Measurements from ENCODE around the gene TEKTIP1. TPM values are rescaled to one million over a fixed set of nuclear protein-coding genes. Genes with fewer than 3 reads are reported as not detected.
"Not testable (repeated sequence)": the region's sequence is repeated elsewhere in the genome, so short reads cannot be mapped to it uniquely, and the experiment has no call there.

TEKTIP1 gene
- polyA plus RNA-seq, 1 donor: 4.5 TPM

GRCh38 chr19:3557461-3558248 is 18.7 kb downstream of the TEKTIP1 start, which contains the start of gene MFSD12:
Gene MFSD12 (minus strand): TSS chr19:3557586. CDS start chr19:3557403, 183 bp downstream.
- DNase-seq (ENCODE audit: low read depth): peak; percentile 80

GRCh38 chr19:3563709-3564524 is 24.9 kb downstream of the TEKTIP1 start:
- DNase-seq (ENCODE audit: low read depth): no peak

- no peak for DNase-seq (ENCODE audit: low read depth)
These were observed 26.2 kb downstream of the TEKTIP1 start for GRCh38 chr19:3565139-3565538.

GRCh38 chr19:3570042-3570441 is 31.1 kb downstream of the TEKTIP1 start:
- DNase-seq (ENCODE audit: low read depth): not testable (repeated sequence)

GRCh38 chr19:3570606-3571011 is 31.6 kb downstream of the TEKTIP1 start:
- DNase-seq (ENCODE audit: low read depth): no peak

GRCh38 chr19:3572132-3572854 is 33.3 kb downstream of the TEKTIP1 start:
- peak; percentile 97 for DNase-seq (ENCODE audit: low read depth)

GRCh38 chr19:3572855-3573161 is 33.8 kb downstream of the TEKTIP1 start, which contains the start of gene HMG20B:
Gene HMG20B (plus strand): TSS chr19:3572944. CDS start chr19:3573310, 366 bp downstream.
- no peak for DNase-seq (ENCODE audit: low read depth)

- DNase-seq (ENCODE audit: low read depth): no peak
These were observed 34.3 kb downstream of the TEKTIP1 start for GRCh38 chr19:3573162-3573857.

GRCh38 chr19:3573858-3574637 is 35.1 kb downstream of the TEKTIP1 start:
- DNase-seq (ENCODE audit: low read depth): no peak

- no peak for DNase-seq (ENCODE audit: low read depth)
These were observed 36.3 kb downstream of the TEKTIP1 start for GRCh38 chr19:3575260-3575741.

GRCh38 chr19:3575949-3576673 is 37.1 kb downstream of the TEKTIP1 start:
- DNase-seq (ENCODE audit: low read depth): no peak

GRCh38 chr19:3576696-3577443 is 37.9 kb downstream of the TEKTIP1 start:
- DNase-seq (ENCODE audit: low read depth): no peak

- no peak for DNase-seq (ENCODE audit: low read depth)
These were observed 38.9 kb downstream of the TEKTIP1 start for GRCh38 chr19:3577723-3578344.

GRCh38 chr19:3578390-3578789 is 39.4 kb downstream of the TEKTIP1 start:
- no peak for DNase-seq (ENCODE audit: low read depth)

- peak; percentile 34 for DNase-seq (ENCODE audit: low read depth)
These were observed 41.4 kb downstream of the TEKTIP1 start for GRCh38 chr19:3580156-3580934.

GRCh38 chr19:3581792-3582191 is 42.8 kb downstream of the TEKTIP1 start:
- DNase-seq (ENCODE audit: low read depth): not testable (repeated sequence)

GRCh38 chr19:3584036-3584802 is 45.2 kb downstream of the TEKTIP1 start:
- DNase-seq (ENCODE audit: low read depth): not testable (repeated sequence)
